ENCODE data around the gene ABR. TPM values are rescaled to one million over a fixed set of nuclear protein-coding genes. Genes with fewer than 3 reads are reported as not detected.
"Not testable (repeated sequence)": the region's sequence is repeated elsewhere in the genome, so short reads cannot be mapped to it uniquely, and the experiment has no call there.

ABR gene
- total RNA-seq, 1 donor from 2014 or later = 110 TPM

- H3K27ac Mint-ChIP-seq (ENCODE audit: unreplicated experiment) = no peak overlapping the region
- no peaks in the 10 kb centered on the region for H3K27me3 Mint-ChIP-seq (ENCODE audit: unreplicated experiment)
- no peak for TF ChIP-seq CTCF (IDR thresholded peaks at IDR 0.05)
- no peak overlapping the region for H3K4me3 Mint-ChIP-seq (ENCODE audit: unreplicated experiment)
- no peak for DNase-seq (ENCODE audit: extremely low spot score, unreplicated experiment)
- no peaks in the 10 kb centered on the region for H3K9me3 Mint-ChIP-seq (ENCODE audit: unreplicated experiment)
- peaks cover 18% of the 10 kb centered on the region for H3K36me3 Mint-ChIP-seq (ENCODE audit: unreplicated experiment)
- H3K4me1 Mint-ChIP-seq (ENCODE audit: unreplicated experiment) = peaks cover 12% of the 10 kb centered on the region
These were observed 102.8 kb downstream of the ABR start for GRCh38 chr17:1076982-1077302.

GRCh38 chr17:1076299-1076981 is 103.3 kb downstream of the ABR start:
- peaks cover 12% of the 10 kb centered on the region for H3K4me1 Mint-ChIP-seq (ENCODE audit: unreplicated experiment)
- no peaks in the 10 kb centered on the region for H3K9me3 Mint-ChIP-seq (ENCODE audit: unreplicated experiment)
- H3K4me3 Mint-ChIP-seq (ENCODE audit: unreplicated experiment) = no peak overlapping the region
- no peak for DNase-seq (ENCODE audit: extremely low spot score, unreplicated experiment)
- H3K36me3 Mint-ChIP-seq (ENCODE audit: unreplicated experiment) = peaks cover 21% of the 10 kb centered on the region
- no peaks in the 10 kb centered on the region for H3K27me3 Mint-ChIP-seq (ENCODE audit: unreplicated experiment)
- TF ChIP-seq CTCF (IDR thresholded peaks at IDR 0.05) = no peak
- H3K27ac Mint-ChIP-seq (ENCODE audit: unreplicated experiment) = no peak overlapping the region

GRCh38 chr17:1074886-1075605 is 104.7 kb downstream of the ABR start:
- Mint-ChIP-seq H3K4me1 (ENCODE audit: unreplicated experiment) (no peaks in the 10 kb centered on the region), H3K36me3 (ENCODE audit: unreplicated experiment) (peaks cover 21% of the 10 kb centered on the region), H3K9me3 (ENCODE audit: unreplicated experiment) (no peaks in the 10 kb centered on the region), H3K27ac (ENCODE audit: unreplicated experiment) (no peak overlapping the region), H3K27me3 (ENCODE audit: unreplicated experiment) (no peaks in the 10 kb centered on the region), H3K4me3 (ENCODE audit: unreplicated experiment) (no peak overlapping the region)
- no peak for TF ChIP-seq CTCF (IDR thresholded peaks at IDR 0.05)
- no peak for DNase-seq (ENCODE audit: extremely low spot score, unreplicated experiment)

- not testable (repeated sequence) for H3K4me3 Mint-ChIP-seq (ENCODE audit: unreplicated experiment); DNase-seq (ENCODE audit: extremely low spot score, unreplicated experiment); H3K27ac Mint-ChIP-seq (ENCODE audit: unreplicated experiment); H3K9me3 Mint-ChIP-seq (ENCODE audit: unreplicated experiment); H3K27me3 Mint-ChIP-seq (ENCODE audit: unreplicated experiment); H3K4me1 Mint-ChIP-seq (ENCODE audit: unreplicated experiment)
- H3K36me3 Mint-ChIP-seq (ENCODE audit: unreplicated experiment) = peaks cover 21% of the 10 kb centered on the region
These were observed 105.7 kb downstream of the ABR start for GRCh38 chr17:1073963-1074625.

DNA sequence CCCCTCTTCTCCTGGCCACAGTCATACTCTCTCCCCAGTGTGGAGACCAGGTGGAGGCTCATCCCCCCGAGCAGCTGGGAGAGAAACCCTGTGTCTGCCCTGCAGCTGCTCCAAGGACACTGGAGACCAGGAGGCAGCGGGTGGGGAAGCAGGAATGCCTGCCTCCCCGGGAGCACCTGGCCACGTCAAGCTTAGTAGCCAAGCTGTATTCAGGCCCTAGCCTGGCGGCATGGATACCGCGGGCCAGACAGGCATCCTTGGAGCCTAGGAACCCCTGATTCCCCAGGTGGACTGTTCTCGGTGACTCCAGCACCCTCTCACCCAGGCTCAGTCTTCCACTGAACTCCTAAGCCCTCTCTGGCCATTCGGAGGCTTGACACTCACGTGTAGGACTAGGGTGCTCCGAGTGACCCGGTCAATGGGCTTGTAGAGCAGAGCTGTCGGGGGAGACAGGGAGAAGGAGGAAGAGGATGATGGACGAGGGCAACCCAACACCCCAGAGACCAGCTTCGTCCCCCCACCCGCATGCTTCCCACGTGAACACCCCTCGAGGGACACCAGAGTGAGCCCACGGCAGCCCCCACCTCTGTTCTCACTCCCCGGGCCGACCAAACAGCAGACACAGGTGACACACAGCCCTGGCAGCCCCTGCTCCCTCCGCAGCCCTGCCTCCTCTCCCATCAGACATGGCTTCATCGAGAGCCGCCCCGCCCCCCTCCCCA is 106.4 kb downstream of the ABR start:
- H3K27me3 Mint-ChIP-seq (ENCODE audit: unreplicated experiment) = no peaks in the 10 kb centered on the region
- H3K4me1 Mint-ChIP-seq (ENCODE audit: unreplicated experiment) = no peaks in the 10 kb centered on the region
- H3K9me3 Mint-ChIP-seq (ENCODE audit: unreplicated experiment) = no peaks in the 10 kb centered on the region
- H3K36me3 Mint-ChIP-seq (ENCODE audit: unreplicated experiment) = peaks cover 24% of the 10 kb centered on the region
- no peak for DNase-seq (ENCODE audit: extremely low spot score, unreplicated experiment)
- H3K27ac Mint-ChIP-seq (ENCODE audit: unreplicated experiment) = no peak overlapping the region
- no peak for TF ChIP-seq CTCF (IDR thresholded peaks at IDR 0.05)
- no peak overlapping the region for H3K4me3 Mint-ChIP-seq (ENCODE audit: unreplicated experiment)

Measured in osteocyte (in vitro differentiated cells).